Left renal cortex interstitium (tissue), 4 donors: Measurements from ENCODE around the gene OCA2. TPM values are rescaled to one million over a fixed set of nuclear protein-coding genes. Genes with fewer than 3 reads are reported as not detected.

Source experiments
- polyA plus RNA-seq, 4 donors: library from polyadenylated mRNA; unstranded; fragments of 120-200 nt; gene quantifications; one replicate each; pipeline ENCODE4 v1.2.1, GENCODE V29; 2013; ENCODE audit not compliant: insufficient read length in 4 of 4

OCA2 gene
- polyA plus RNA-seq, 4 donors, result 8.0 to 9.2 (median 8.9) TPM

Other genes starting within 250 kb of the OCA2 start
- gene HERC2, start 222.9 kb upstream of the OCA2 start, polyA plus RNA-seq, result 10 to 100 TPM; 38.4 to 63.9 (median 50.0) TPM